HG02870 (cell line): ENCODE measurements around the gene CMTM4.
"Not testable (repeated sequence)": the region's sequence is repeated elsewhere in the genome, so short reads cannot be mapped to it uniquely, and the experiment has no call there.

Source experiments
- ATAC-seq: cut with Tn5 transposase; IDR thresholded peaks from one replicate; pipeline ENCODE4 v1.9.1; 2021; ENCODE audit warnings: mild to moderate bottlenecking, moderate library complexity; ENCODE audit not compliant: unreplicated experiment

The CMTM4 gene

DNA sequence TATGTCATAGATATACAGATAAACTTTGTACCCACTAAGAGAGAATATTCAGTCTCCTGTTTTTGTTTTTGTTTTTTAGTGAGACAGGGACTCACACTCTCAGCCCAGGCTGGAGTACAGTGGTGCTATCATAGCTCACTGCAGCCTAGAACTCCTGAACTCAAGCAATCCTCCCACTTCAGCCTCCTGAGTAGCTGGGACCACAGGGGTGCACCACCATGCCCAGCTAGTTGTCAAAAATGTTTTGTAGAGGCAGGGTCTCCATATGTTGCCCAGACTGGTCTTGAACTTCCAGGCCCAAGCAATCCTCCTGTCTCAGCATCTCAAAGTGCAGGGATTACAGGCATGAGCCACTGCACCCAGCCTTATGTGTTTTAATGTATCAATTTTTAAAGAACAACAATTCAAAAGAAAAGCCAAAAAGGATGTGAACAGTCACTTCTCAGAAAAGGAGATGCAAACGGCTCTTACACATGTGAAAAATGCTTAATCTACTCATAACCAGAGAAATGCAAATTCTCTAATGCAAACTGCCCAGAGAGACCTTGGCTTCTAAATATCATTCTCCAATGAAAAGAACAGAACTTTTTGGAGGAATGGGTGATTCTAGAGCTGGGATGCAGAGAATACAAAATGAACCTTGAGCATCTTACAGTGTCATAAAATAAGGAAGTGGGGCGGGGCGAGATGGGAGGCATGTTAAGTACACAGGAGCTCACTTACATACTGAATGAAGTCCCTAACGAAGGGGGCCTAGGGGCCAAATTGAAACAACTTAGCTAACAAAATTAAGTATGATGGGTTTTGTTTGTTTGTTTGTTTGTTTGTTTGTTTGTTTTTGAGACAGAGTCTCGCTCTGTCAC lies 99.3 kb downstream of the CMTM4 start:
- peak; percentile 71 for ATAC-seq

DNA sequence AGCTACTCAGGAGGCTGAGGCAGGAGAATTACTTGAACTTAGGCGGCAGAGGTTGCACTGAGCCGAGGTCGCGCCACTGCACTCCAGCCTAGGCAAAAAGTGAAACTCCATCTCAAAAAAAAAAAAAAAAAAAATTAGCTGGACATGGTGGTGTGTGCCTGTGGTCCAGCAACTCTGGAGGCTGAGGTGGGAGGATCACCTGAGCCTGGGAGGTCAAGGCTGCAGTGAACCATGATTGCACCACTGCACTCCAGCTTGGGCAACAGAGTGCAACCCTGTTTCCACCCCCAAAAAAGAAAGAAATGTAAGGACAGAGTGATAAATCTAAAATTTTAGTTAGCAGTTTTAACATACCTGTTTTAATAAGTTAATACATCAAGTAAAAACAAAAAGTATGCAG lies 100.0 kb downstream of the CMTM4 start:
- not testable (repeated sequence) for ATAC-seq

DNA sequence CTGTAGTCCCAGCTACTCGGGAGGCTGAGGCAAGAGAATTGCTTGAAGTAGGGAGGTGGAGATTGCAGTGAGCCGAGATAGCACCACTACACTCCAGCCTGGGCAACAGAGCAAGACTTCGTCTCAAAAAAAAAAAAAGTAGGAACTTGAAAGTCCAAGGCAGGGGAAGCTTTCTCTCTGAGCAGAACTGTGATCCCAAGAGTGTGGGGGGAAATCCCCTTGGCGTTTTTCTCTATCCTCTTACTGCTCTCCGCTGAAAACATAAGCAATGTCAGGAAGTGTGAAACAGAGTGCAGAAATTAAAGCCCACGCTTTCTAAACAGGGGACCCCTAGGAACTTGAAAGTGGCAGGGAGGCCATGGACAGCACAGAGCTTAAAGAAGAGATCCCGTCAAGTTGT lies 101.8 kb downstream of the CMTM4 start:
- peak; percentile 39 for ATAC-seq

DNA sequence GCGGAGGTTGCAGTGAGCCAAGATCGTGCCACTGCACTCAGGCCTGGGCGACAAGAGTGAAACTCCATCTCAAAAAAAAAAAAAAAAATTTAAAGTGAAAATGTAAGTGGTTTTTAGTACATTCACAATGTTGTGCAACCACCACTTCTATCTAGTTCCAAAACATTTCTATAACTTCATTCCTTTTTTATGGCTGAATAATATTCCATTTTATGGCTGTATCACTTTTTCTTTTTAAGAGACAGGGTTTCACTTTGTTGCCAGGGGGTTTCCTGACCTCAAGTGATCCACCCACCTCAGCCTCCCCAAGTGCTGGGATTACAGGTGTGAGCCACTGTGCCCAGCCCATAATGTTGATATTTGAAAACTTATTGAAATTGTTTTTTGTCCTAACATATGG lies 103.7 kb downstream of the CMTM4 start:
- no peak for ATAC-seq

DNA sequence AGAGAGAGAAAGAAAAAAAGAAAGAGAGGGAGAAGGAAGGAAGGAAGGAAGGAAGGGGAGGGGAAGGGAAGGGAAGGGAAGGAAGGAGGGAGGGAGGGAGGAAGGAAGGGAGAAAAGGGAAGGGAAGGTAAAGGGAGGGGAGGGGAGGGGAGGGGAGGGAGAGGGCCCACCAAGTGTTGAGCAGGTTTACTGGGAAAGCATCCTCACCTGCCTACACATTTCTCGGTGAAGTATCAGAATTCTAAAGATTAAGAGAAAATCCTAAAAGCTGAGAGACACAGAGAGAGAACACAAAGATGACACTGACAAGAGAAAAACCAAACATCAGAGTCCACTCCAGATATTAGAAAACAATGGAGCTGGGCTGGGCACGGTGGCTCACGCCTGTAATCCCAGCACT lies 104.3 kb downstream of the CMTM4 start:
- ATAC-seq = no peak

DNA sequence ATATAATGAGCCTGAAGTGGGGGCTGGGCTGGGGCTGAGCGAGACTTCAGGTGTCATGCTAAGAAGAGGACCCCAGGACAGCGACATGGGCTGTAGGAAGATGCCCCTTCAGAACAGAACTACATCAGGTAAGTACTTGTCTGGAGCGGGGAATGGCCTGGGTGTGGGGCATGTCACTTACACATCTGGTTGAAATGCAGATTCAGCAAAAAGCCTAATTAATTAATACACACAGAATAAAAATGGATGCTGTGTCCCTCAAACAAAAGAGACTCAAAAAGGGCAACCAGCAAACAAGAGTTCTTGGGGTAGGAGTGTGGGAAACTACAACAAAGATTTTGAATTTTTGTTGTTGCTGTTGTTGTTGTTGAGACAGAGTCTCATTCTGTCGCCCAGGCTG lies 105.5 kb downstream of the CMTM4 start:
- ATAC-seq = no peak

DNA sequence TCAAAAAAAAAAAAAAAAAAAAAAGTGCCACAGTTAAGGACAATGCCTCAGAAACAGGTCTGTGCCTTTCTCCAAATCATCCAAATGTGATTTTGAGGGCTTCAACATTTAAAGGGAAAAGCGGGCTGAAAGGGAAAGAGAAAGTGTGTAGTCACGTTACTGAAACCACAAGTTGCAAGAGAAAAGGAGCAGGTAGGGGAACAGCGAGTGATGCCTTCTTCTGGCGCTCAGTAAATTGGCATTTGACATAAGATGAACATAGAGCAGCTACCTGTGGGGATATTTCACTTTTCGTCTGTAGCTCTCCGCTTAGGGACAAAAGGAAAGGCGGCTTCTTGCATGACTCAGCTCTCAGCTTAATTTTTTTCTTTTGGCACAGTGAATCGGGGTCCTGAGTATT lies 106.2 kb downstream of the CMTM4 start:
- ATAC-seq = no peak

DNA sequence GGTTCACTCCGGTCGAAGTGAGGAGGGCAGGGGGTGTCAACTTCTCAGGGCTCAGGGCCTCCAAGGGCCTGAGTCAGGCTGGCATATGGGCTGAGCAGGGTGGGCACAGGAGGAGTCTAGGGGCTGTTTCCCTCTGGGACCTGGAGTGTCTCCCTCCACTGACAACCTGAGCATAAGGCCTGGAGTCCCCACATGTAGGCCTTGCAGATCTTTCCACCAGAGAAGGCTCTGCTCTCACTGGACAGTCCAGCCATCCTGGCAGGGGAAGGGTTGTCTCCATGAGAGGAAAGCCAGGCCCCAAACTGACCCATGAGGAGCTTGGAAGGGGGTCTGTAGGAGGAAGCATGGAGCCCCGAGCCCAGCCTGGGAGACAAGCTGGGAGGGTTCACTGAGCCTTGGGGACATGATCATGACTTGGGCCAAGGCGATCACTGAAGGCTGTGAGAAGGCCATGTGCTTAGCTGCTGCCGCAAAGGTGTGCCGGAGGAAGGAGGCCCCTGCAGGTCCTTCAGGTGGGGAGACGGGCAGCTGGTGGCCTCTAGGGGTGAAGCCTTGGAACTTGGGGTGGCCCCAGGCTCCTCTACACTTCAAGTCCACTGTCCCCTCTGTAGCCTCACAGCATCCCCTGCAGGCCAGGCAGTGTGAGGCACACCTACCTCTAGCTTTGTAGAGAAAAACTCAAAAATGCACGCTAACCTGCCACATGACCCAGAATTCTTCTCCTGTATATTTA lies 107.4 kb downstream of the CMTM4 start:
- peak; percentile 82 for ATAC-seq

DNA sequence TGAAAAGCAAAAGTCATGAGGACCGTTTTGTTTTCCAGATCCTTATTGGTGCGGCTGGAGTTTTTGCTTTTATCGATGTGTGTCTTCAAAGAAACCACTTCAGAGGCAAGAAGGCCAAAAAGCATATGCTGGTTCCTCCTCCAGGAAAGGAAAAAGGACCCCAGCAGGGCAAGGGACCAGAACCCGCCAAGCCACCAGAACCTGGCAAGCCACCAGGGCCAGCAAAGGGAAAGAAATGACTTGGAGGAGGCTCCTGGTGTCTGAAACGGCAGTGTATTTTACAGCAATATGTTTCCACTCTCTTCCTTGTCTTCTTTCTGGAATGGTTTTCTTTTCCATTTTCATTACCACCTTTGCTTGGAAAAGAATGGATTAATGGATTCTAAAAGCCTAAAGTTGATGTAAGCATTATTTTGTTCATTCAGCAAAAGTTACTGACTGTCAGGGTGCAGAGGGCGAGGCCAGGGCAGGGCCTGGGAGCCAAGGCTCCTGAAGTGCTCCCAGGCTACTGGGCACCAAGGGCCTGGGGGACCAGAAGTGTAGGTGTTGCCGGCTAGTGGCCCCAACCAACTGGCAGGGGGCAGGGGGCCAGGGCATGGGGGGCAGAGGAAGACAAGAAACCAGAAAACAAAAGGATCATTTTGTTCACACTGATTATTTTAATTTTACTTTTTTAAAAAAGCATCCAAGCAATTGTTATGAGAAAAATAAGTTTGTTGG lies 108.5 kb downstream of the CMTM4 start:
- no peak for ATAC-seq

DNA sequence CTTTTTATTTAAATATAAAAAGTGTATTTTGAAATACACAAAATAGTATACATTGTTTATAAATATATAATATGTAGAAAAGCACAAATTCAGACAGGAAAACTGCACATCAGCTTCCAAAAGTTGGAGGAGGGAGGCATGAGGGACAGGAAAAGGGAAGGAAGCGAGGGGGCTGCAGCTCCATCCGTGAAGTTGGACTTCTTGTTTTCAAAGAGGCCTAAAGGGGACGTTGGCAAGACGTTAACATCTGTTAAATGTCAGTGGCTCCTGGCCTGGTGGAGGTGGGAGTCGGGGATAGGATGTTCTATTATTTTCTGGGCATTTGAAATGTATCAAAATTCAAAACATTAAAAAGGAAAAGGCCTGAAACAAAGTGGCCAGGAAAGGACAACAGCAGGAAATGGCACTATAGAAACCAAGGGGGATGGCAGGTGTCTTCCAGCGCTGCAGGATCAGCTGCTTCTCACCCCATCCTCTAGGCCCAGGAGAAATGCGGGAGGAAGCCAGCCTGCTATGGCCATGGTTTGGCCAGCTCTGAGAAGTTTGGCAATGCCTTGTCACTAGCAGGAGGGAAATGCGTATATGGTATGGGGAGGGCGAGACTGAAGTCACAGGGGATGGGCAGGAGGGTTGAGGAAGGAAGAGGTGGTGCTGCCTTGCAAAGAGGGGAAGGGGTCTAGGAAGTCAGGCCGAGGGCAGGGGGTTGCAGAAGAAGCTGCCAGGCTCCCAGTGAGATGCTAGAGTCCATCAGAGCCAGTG lies 110.9 kb downstream of the CMTM4 start:
- ATAC-seq = no peak

DNA sequence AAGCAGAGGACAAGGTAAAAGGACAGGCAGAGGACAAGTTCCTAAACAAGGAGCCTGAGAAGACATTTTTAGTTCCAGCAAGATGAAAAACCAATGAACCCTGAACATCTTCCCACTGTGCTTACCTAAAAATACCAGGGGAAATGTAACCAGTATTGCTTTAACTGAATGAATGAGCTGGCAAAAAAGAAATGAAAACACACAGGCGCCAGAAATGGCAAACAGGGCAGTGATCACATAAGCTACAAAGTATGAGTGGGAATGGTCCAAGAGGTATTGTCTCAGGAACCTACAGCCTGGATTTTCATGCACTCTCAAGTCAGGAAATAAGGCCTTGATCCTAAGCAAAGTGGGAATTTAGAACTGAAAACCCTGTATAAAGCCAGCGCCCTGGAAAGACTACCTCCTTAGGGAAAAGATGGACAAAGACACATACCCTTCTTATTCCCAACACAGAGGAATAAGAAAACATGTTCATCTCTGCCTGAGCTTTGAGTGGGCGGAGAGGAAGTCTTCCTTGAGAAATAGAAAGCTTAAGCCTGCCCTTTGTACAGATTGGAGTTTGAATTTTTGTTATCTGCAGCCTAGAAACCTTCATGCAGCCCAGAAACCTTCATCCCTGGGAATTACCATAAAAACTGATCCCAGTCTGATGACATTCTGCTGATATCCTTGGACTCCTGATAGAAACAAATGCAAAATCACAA lies 115.1 kb downstream of the CMTM4 start:
- ATAC-seq = no peak

DNA sequence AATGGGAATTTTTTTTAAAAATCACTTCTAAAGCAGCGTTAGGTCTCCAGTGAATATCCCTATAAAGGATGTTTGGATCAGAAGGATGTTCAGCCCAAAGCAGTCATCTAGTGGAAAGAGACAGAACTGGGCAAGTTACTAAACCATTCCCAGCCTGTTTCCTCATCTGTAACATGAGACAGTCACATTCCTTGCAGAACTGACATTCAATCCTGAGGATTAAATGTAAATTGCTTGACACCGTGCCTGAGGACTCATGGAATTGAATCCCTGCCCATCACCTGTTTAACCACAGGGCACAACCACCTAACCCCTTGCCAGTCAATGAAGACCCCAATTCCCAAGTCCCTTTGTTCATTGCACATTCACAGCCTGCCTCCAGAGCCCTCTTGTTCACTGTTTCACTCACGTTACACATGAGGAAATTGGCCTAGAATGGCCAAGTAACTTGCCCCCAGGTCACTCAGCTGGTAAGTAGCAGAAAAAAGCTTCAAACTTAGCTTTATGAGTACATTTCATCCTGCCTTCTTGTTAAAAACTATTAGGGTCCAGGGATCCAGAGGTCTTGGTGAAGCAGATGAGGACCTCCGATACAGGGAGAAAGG lies 115.8 kb downstream of the CMTM4 start:
- no peak for ATAC-seq

DNA sequence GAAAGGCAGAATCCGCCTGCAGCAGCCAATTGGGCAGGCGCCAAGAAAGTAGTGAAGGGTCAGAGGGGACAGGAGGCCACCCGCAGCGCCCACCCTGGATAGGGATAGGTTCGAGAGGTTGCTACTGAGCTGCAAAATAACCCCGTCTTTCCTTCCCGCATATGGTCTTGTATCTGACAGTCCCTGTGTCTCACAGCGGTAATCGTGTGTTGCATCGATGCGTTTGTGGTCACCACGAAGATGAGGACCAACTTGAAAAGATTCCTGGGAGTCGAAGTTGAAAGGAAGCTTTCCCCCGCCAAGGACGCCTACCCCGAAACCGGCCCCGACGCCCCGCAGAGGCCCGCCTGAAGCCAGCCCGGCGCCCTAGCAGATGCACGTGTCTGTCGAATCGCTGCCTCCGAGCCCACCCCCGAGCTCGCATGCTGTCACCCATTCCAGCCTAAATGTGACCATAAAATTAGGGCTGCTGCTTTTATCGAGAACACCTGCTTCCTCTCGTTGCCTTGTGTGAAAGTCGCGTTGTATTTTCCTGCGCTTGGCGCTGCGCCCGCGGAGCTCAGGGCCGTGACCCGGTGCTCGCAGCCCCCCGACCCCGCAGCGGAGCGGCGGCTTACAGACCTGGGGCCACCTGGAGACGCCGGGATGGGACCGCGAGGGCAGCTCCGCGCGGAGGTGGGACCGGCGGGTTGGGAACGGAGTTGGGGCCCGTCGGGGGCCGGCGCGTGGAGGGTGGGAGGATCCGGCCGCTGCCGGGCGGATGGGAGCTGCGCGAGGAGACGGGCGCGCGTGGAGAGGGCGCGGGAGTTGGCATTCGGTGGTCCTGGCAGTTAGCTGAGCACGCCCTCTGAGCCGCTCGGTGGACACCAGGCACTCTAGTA lies 117.7 kb downstream of the CMTM4 start, which contains the start of gene CMTM2:
TSS of gene CMTM2 (plus strand) at position 813 of the 881 bp plus-strand sequence. CDS start 145 bp downstream, outside the sequence.
- ATAC-seq = no peak

DNA sequence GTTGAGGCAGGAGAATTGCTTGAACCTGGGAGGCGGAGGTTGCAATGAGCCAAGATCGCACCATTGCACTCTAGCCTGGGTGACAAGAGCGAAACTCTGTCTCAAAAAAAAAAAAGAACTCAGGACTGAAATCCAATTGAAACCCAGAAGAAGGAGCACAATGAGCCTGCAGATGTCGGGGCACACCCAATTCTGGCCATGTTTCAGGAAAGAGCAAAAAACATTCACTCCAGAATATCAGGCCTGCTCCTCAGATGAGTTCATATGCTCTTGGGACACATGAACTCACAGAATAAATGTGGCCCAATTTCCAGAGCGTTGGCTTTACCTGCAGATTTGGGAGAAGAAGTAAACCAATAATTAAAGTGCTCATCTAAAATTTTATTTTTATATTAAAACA lies 120.2 kb downstream of the CMTM4 start:
- ATAC-seq = no peak

DNA sequence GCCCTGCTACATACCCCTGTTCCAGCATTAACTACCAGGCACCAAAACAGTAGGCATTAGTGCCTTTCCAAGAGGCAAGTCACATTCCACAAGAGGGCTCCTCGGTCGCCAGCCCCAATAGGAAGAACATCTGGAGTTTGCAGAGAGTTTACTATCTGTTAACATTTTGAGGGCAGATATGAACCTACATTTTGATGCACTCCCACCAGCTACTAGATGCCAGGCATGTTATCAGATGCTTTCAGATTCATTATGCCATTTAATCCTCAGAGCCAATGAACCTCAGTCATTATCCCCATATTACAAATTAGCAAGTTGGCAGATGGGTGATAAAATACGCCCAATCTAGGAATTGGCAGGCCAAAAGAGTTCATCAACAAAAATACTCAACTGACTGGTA lies 121.5 kb downstream of the CMTM4 start:
- no peak for ATAC-seq

DNA sequence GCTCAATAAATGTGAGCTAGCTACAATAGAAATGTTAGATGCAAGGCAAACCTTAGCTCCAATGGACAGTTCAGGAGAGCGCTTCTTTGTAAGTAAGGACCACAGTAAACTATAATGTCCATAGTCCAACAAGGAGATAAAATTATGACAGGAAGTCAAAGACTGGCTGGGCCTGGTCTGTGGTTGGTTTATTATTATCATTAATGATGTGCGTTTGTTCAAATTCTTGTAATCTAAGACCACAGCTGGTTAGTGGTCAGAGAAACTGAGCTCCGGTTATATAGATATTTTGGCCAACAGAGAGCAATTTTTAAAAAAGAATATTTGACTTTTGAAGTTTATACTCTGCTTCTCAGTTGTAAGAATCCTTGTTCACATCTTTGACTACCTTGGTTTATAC lies 122.0 kb downstream of the CMTM4 start:
- no peak for ATAC-seq

DNA sequence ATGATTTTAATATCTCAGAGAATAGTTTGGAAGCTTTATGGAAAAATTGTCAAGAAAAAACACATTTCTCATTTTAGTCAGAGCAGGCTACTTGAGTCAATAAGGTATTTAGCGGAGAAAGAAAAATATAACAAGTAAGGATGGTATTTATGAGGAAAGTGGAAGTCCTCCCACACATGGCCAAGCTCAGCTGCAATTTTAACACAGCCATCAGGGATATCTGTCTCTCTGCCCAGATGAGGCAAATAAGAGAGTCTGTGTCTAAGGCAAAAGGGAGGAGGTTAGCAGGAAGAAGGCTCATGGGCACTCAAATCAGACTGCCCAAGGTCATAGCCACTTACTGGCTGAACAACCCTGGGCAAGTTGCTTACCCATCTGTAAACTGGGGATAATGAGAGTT lies 122.5 kb downstream of the CMTM4 start:
- no peak for ATAC-seq

DNA sequence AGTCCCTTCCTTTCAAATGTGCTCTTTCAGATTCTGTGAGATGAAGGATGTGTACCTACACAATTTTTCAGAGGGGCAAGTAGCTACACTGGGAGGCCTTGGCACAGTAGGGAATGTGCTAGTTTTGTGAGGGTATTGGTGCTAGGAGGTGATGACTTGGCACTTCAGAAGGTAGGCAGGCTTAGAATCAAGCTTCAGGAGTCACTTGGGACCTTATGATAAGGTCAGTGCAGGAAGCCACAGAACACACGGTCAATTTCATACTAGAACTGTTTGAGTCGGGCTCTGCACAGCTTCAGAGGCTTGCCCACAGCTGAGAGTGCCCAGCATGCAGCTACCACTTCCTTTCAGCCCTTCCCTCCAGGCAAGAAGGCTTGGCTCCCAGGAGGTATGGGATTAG lies 124.2 kb downstream of the CMTM4 start:
- no peak for ATAC-seq
